Prostate gland (tissue), 2 donors: Measurements from ENCODE around the gene AGBL4.

Experiments
- POLR2AphosphoS5 ChIP-seq: sonication (generic); formaldehyde crosslinking; IDR thresholded peaks from one replicate; pipeline ENCODE4 v1.6.1; 2017; ENCODE audit warnings: antibody characterized with exemption
- TF ChIP-seq, protein P1 (sequence below), 4 experiments: fragments of 200-600 bp in 2 of 4; fragments of 450-650 bp in 2 of 4; sonication (generic) in 2 of 4; IDR thresholded peaks; 1 replicate in 3 of 4; 2 replicates in 1 of 4; pipeline ENCODE4 v1.5.1; 2016 to 2019; ENCODE audit warnings: antibody characterized with exemption in 4 of 4, mild to moderate bottlenecking in 2 of 4, moderate library complexity in 2 of 4

DNA sequence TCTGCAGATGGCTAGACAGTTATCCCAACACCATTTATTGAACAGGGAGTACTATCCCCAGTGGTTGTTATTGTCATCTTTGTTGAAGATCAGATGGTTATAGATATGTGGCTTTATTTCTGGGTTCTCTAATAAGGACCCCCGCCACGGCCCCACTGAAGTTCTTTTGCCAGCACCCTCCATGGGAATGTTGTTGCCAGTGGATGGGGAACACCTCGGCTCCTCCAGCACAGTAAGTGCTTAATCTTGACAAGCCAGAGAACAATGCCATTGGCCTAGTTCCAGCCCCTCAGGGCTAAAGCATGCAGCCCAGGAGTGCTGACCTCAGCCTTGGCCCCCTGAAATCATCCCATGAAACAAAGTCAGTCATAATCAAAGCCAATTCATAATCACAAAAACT lies 337.6 kb downstream of the AGBL4 start:
- TF ChIP-seq, protein P1, sequence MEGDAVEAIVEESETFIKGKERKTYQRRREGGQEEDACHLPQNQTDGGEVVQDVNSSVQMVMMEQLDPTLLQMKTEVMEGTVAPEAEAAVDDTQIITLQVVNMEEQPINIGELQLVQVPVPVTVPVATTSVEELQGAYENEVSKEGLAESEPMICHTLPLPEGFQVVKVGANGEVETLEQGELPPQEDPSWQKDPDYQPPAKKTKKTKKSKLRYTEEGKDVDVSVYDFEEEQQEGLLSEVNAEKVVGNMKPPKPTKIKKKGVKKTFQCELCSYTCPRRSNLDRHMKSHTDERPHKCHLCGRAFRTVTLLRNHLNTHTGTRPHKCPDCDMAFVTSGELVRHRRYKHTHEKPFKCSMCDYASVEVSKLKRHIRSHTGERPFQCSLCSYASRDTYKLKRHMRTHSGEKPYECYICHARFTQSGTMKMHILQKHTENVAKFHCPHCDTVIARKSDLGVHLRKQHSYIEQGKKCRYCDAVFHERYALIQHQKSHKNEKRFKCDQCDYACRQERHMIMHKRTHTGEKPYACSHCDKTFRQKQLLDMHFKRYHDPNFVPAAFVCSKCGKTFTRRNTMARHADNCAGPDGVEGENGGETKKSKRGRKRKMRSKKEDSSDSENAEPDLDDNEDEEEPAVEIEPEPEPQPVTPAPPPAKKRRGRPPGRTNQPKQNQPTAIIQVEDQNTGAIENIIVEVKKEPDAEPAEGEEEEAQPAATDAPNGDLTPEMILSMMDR (IDR thresholded peaks at IDR 0.05) = no peak
- no peak for TF ChIP-seq POLR2AphosphoS5
